ENCODE results near the gene TBC1D10A. TPM values are rescaled to one million over a fixed set of nuclear protein-coding genes. Genes with fewer than 3 reads are reported as not detected.

Gene TBC1D10A
- total RNA-seq, 2 experiments from 2014 or later: 38.9 to 41.8 TPM

- ChIA-PET CTCF (interaction anchor here (1.8 kb wide), 2 partner anchors 19 to 123 kb away, joined by 4 to 10 read pairs; no protein-coding TSS in a partner anchor), POLR2A (interaction anchor here (0.7 to 0.9 kb wide), 2 partner anchors 38 to 156 kb away, joined by 3 read pairs; no protein-coding TSS in a partner anchor)
- intact Hi-C loops (cut with DNase I, micrococcal nuclease): loop anchor here in 1 of 2 experiments (5.0 kb wide), 1 partner anchor 161 kb away; no protein-coding TSS in a partner anchor
- H3K27ac Mint-ChIP-seq: peak overlapping the region; percentile 99
- Histone ChIP-seq H3K4me3 (ENCODE audit: low read length) (no peak overlapping the region), H3K9me3 (ENCODE audit: control insufficient read depth in 1 of 2, insufficient read depth in 1 of 2, low read length in 2 of 2) (no peaks in the 10 kb centered on the region), H3K4me1 (ENCODE audit: insufficient read depth, low read length) (peaks cover 52% of the 10 kb centered on the region), H3K27ac (ENCODE audit: low read depth in 1 of 2, low read length in 2 of 2) (peak overlapping the region; percentile 90 to 99), H3K27me3 (ENCODE audit: control insufficient read depth in 1 of 2, insufficient read depth in 2 of 2, low read length in 2 of 2) (no peaks in the 10 kb centered on the region), H3K36me3 (ENCODE audit: insufficient read depth, low read length) (peaks cover 20% of the 10 kb centered on the region)
- no peak for TF ChIP-seq CTCF (IDR thresholded peaks at IDR 0.05)
- H3K4me3 Mint-ChIP-seq: peak overlapping the region; percentile 95
- H3K36me3 Mint-ChIP-seq (ENCODE audit: low read depth): peaks cover 25% of the 10 kb centered on the region
- no peak for DNase-seq
- H3K27me3 Mint-ChIP-seq: no peaks in the 10 kb centered on the region
- no peak for ATAC-seq (ENCODE audit: poor library complexity)
- peaks cover 44% of the 10 kb centered on the region for H3K4me1 Mint-ChIP-seq (ENCODE audit: low read depth)
- H3K9me3 Mint-ChIP-seq: no peaks in the 10 kb centered on the region
These were observed 58.4 kb downstream of the TBC1D10A start for GRCh38 chr22:30268331-30268730.

- Mint-ChIP-seq H3K4me3 (peak overlapping the region; percentile 95), H3K4me1 (ENCODE audit: low read depth) (peaks cover 50% of the 10 kb centered on the region), H3K9me3 (no peaks in the 10 kb centered on the region), H3K27ac (peak overlapping the region; percentile 99), H3K27me3 (no peaks in the 10 kb centered on the region), H3K36me3 (ENCODE audit: low read depth) (peaks cover 29% of the 10 kb centered on the region)
- peaks cover 23% of the 10 kb centered on the region for H3K36me3 ChIP-seq (ENCODE audit: insufficient read depth, low read length)
- H3K4me1 ChIP-seq (ENCODE audit: insufficient read depth, low read length): peaks cover 59% of the 10 kb centered on the region
- no peaks in the 10 kb centered on the region for H3K9me3 ChIP-seq (ENCODE audit: control insufficient read depth in 1 of 2, insufficient read depth in 1 of 2, low read length in 2 of 2)
- H3K27ac ChIP-seq (ENCODE audit: low read depth in 1 of 2, low read length in 2 of 2): peak overlapping the region; percentile 90 to 99
- H3K4me3 ChIP-seq (ENCODE audit: low read length): peak overlapping the region; percentile 94
- ChIA-PET POLR2A (interaction anchor here (0.8 to 3.1 kb wide), 3 partner anchors 10 to 39 kb away, joined by 3 to 9 read pairs (median 4); partner anchors contain the start of gene CASTOR1), CTCF (interaction anchor here (1.8 kb wide), 2 partner anchors 20 to 123 kb away, joined by 4 to 10 read pairs; no protein-coding TSS in a partner anchor)
- DNase-seq: peak in 10 of 14 experiments; percentile 20 to 87 (median 47)
- ATAC-seq (ENCODE audit: poor library complexity): peak; percentile 18
- no peaks in the 10 kb centered on the region for H3K27me3 ChIP-seq (ENCODE audit: control insufficient read depth in 1 of 2, insufficient read depth in 2 of 2, low read length in 2 of 2)
- no peak for TF ChIP-seq CTCF (IDR thresholded peaks at IDR 0.05)
- intact Hi-C loops (cut with DNase I, micrococcal nuclease): loop anchor here in 1 of 2 experiments (5.0 kb wide), 1 partner anchor 160 kb away; no protein-coding TSS in a partner anchor
These were observed 59.1 kb downstream of the TBC1D10A start for GRCh38 chr22:30267382-30268302.

Data from CD4-positive, alpha-beta T cell (primary cell).